ENCODE results near the gene PLEKHH3.

The PLEKHH3 gene

GRCh38 chr17:42699415-42699740 lies 22.6 kb upstream of the PLEKHH3 start:
- Histone ChIP-seq H3K27me3 (ENCODE audit: low read depth, low read length) (no peaks in the 10 kb centered on the region), H3K4me3 (ENCODE audit: low read depth in 1 of 2, low read length in 2 of 2) (no peak overlapping the region), H3K4me1 (ENCODE audit: control insufficient read depth in 1 of 2, insufficient read depth in 2 of 2, low read length in 2 of 2) (peaks cover 0 to 9% of the 10 kb centered on the region in 2 donors), H3K9me3 (ENCODE audit: control insufficient read depth in 1 of 2, low read length in 2 of 2) (no peaks in the 10 kb centered on the region), H3K36me3 (ENCODE audit: control insufficient read depth in 1 of 2, insufficient read depth in 2 of 2, low read length in 2 of 2) (peaks cover 42 to 72% of the 10 kb centered on the region in 2 donors), H3K27ac (ENCODE audit: low read length) (no peak overlapping the region)

GRCh38 chr17:42698736-42699414 lies 22.1 kb upstream of the PLEKHH3 start:
- H3K9me3 ChIP-seq (ENCODE audit: control insufficient read depth in 1 of 2, low read length in 2 of 2), result no peaks in the 10 kb centered on the region
- H3K27me3 ChIP-seq (ENCODE audit: low read depth, low read length), result no peaks in the 10 kb centered on the region
- peaks cover 39 to 69% of the 10 kb centered on the region in 2 donors for H3K36me3 ChIP-seq (ENCODE audit: control insufficient read depth in 1 of 2, insufficient read depth in 2 of 2, low read length in 2 of 2)
- H3K4me3 ChIP-seq (ENCODE audit: low read depth in 1 of 2, low read length in 2 of 2), result no peak overlapping the region
- H3K4me1 ChIP-seq (ENCODE audit: control insufficient read depth in 1 of 2, insufficient read depth in 2 of 2, low read length in 2 of 2), result peaks cover 0 to 9% of the 10 kb centered on the region in 2 donors
- no peak overlapping the region for H3K27ac ChIP-seq (ENCODE audit: low read length)

DNA sequence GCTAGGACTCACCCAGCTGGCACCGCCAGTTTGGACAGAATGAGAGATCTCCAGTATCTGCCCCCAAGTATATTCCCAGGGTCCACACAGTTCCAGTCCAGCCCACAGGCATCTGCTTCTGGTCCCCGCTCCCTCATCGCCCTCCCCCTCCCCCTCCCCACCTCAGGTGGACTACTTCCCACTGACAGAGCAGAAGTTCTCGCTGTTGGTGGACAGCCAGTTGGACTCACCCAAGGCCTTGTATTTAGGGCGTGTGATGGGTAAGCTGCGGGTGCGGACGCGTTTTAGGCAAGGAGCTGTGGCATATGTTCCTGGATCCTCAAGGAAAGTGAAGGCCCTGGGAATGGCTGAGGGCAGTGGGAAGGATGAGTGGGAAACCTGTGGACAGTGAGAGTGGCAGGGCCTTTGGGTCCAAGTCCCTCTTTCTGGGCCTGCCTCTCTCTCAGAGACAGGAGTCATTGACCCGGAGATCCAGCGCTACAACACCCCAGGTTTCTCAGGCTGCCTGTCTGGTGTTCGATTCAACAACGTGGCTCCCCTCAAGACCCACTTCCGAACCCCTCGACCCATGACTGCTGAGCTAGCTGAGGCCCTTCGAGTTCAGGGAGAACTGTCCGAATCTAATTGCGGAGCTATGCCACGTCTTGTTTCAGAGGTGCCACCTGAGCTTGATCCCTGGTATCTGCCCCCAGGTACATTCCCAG lies 20.5 kb upstream of the PLEKHH3 start:
- no peak overlapping the region for H3K27ac ChIP-seq (ENCODE audit: low read length)
- H3K36me3 ChIP-seq (ENCODE audit: control insufficient read depth in 1 of 2, insufficient read depth in 2 of 2, low read length in 2 of 2), result peaks cover 28 to 53% of the 10 kb centered on the region in 2 donors
- H3K4me3 ChIP-seq (ENCODE audit: low read depth in 1 of 2, low read length in 2 of 2), result no peak overlapping the region
- no peaks in the 10 kb centered on the region for H3K9me3 ChIP-seq (ENCODE audit: control insufficient read depth in 1 of 2, low read length in 2 of 2)
- no peaks in the 10 kb centered on the region for H3K27me3 ChIP-seq (ENCODE audit: low read depth, low read length)
- peaks cover 0 to 9% of the 10 kb centered on the region in 2 donors for H3K4me1 ChIP-seq (ENCODE audit: control insufficient read depth in 1 of 2, insufficient read depth in 2 of 2, low read length in 2 of 2)

DNA sequence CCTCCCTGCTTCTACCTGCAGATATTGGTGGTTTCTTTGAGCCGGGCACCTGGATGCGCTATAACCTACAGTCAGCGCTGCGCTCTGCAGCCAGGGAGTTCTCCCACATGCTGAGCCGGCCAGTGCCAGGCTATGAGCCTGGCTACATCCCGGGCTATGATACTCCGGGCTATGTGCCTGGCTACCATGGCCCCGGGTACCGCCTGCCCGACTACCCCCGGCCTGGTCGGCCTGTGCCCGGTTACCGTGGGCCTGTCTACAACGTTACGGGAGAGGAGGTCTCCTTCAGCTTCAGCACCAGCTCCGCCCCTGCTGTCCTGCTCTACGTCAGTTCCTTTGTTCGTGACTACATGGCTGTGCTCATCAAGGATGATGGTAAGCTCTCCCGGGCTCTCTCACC lies 18.7 kb upstream of the PLEKHH3 start:
- no peaks in the 10 kb centered on the region for H3K9me3 ChIP-seq (ENCODE audit: control insufficient read depth in 1 of 2, low read length in 2 of 2)
- no peaks in the 10 kb centered on the region for H3K27me3 ChIP-seq (ENCODE audit: low read depth, low read length)
- H3K27ac ChIP-seq (ENCODE audit: low read length), result no peak overlapping the region
- peaks cover 18 to 52% of the 10 kb centered on the region in 2 donors for H3K36me3 ChIP-seq (ENCODE audit: control insufficient read depth in 1 of 2, insufficient read depth in 2 of 2, low read length in 2 of 2)
- no peak overlapping the region for H3K4me3 ChIP-seq (ENCODE audit: low read depth in 1 of 2, low read length in 2 of 2)
- H3K4me1 ChIP-seq (ENCODE audit: control insufficient read depth in 1 of 2, insufficient read depth in 2 of 2, low read length in 2 of 2), result peaks cover 0 to 9% of the 10 kb centered on the region in 2 donors

GRCh38 chr17:42694524-42694923 lies 17.7 kb upstream of the PLEKHH3 start:
- Histone ChIP-seq H3K27me3 (ENCODE audit: low read depth, low read length) (no peaks in the 10 kb centered on the region), H3K4me3 (ENCODE audit: low read depth in 1 of 2, low read length in 2 of 2) (no peak overlapping the region), H3K4me1 (ENCODE audit: control insufficient read depth in 1 of 2, insufficient read depth in 2 of 2, low read length in 2 of 2) (peaks cover 0 to 9% of the 10 kb centered on the region in 2 donors), H3K27ac (ENCODE audit: low read length) (no peak overlapping the region), H3K9me3 (ENCODE audit: control insufficient read depth in 1 of 2, low read length in 2 of 2) (no peaks in the 10 kb centered on the region), H3K36me3 (ENCODE audit: control insufficient read depth in 1 of 2, insufficient read depth in 2 of 2, low read length in 2 of 2) (peaks cover 14 to 49% of the 10 kb centered on the region in 2 donors)

GRCh38 chr17:42692489-42692888 lies 15.7 kb upstream of the PLEKHH3 start:
- no peak overlapping the region for H3K4me3 ChIP-seq (ENCODE audit: low read depth in 1 of 2, low read length in 2 of 2)

GRCh38 chr17:42691021-42691545 lies 14.3 kb upstream of the PLEKHH3 start:
- Histone ChIP-seq H3K4me3 (ENCODE audit: low read depth in 1 of 2, low read length in 2 of 2) (no peak overlapping the region), H3K27ac (ENCODE audit: low read length) (no peak overlapping the region), H3K36me3 (ENCODE audit: control insufficient read depth in 1 of 2, insufficient read depth in 2 of 2, low read length in 2 of 2) (peaks cover 4 to 46% of the 10 kb centered on the region in 2 donors), H3K9me3 (ENCODE audit: control insufficient read depth in 1 of 2, low read length in 2 of 2) (no peaks in the 10 kb centered on the region), H3K27me3 (ENCODE audit: low read depth, low read length) (no peaks in the 10 kb centered on the region), H3K4me1 (ENCODE audit: control insufficient read depth in 1 of 2, insufficient read depth in 2 of 2, low read length in 2 of 2) (no peaks in the 10 kb centered on the region)

More at GRCh38 chr17:42692489-42692888, 15.7 kb upstream of the PLEKHH3 start:
- Histone ChIP-seq H3K27me3 (ENCODE audit: low read depth, low read length) (no peaks in the 10 kb centered on the region), H3K27ac (ENCODE audit: low read length) (no peak overlapping the region), H3K9me3 (ENCODE audit: control insufficient read depth in 1 of 2, low read length in 2 of 2) (no peaks in the 10 kb centered on the region), H3K4me1 (ENCODE audit: control insufficient read depth in 1 of 2, insufficient read depth in 2 of 2, low read length in 2 of 2) (no peaks in the 10 kb centered on the region), H3K36me3 (ENCODE audit: control insufficient read depth in 1 of 2, insufficient read depth in 2 of 2, low read length in 2 of 2) (peaks cover 7 to 50% of the 10 kb centered on the region in 2 donors)

DNA sequence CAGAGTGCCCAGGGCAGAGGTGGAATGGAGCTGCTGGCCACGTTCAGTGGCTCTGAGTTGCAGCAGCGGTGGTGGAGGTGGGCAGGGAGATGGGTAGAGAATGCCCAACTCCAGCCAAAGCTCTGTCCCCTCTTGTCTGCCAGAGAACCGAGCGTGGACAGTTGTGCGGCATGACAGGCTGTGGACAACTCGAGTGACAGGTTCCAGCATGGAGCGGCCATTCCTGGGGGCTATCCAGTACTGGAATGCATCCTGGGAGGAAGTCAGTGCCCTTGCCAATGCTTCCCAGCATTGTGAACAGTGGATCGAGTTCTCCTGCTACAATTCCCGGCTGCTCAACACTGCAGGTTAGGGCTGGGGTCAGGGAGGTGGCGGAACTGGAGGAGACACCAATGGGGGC lies 13.8 kb upstream of the PLEKHH3 start:
- H3K27ac ChIP-seq (ENCODE audit: low read length), result no peak overlapping the region
- no peak overlapping the region for H3K4me3 ChIP-seq (ENCODE audit: low read depth in 1 of 2, low read length in 2 of 2)
- no peaks in the 10 kb centered on the region for H3K9me3 ChIP-seq (ENCODE audit: control insufficient read depth in 1 of 2, low read length in 2 of 2)
- H3K4me1 ChIP-seq (ENCODE audit: control insufficient read depth in 1 of 2, insufficient read depth in 2 of 2, low read length in 2 of 2), result no peaks in the 10 kb centered on the region
- peaks cover under 1 to 42% of the 10 kb centered on the region in 2 donors for H3K36me3 ChIP-seq (ENCODE audit: control insufficient read depth in 1 of 2, insufficient read depth in 2 of 2, low read length in 2 of 2)
- no peaks in the 10 kb centered on the region for H3K27me3 ChIP-seq (ENCODE audit: low read depth, low read length)

DNA sequence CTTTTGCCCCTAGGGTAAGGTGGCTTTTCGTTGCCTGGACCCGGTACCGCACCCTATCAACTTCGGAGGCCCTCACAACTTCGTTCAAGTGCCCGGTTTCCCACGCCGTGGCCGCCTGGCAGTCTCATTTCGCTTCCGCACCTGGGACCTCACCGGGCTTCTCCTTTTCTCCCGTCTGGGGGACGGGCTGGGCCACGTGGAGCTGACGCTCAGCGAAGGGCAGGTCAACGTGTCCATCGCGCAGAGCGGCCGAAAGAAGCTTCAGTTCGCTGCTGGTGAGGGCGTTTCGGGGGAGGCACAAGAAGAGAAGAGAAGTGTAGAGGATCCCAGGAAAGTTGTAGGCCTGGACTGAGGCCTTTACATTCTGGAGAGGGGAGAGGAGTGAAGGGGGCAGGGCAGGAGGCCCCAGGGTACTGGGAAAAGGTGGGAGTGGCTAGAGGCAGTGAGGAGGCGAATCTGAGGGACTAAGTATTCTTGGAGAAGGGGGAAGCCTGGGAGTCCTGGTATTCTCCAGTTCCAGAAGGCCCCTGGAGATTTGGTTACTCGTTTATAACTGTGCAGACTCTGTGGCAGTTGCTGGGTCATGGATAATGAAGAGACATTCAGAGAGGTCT lies 11.0 kb upstream of the PLEKHH3 start:
- Histone ChIP-seq H3K9me3 (ENCODE audit: control insufficient read depth in 1 of 2, low read length in 2 of 2) (no peaks in the 10 kb centered on the region), H3K4me3 (ENCODE audit: low read depth in 1 of 2, low read length in 2 of 2) (no peak overlapping the region), H3K27ac (ENCODE audit: low read length) (no peak overlapping the region), H3K4me1 (ENCODE audit: control insufficient read depth in 1 of 2, insufficient read depth in 2 of 2, low read length in 2 of 2) (peaks cover 0 to 12% of the 10 kb centered on the region in 2 donors), H3K36me3 (ENCODE audit: control insufficient read depth in 1 of 2, insufficient read depth in 2 of 2, low read length in 2 of 2) (peaks cover 0 to 30% of the 10 kb centered on the region in 2 donors), H3K27me3 (ENCODE audit: low read depth, low read length) (no peaks in the 10 kb centered on the region)

DNA sequence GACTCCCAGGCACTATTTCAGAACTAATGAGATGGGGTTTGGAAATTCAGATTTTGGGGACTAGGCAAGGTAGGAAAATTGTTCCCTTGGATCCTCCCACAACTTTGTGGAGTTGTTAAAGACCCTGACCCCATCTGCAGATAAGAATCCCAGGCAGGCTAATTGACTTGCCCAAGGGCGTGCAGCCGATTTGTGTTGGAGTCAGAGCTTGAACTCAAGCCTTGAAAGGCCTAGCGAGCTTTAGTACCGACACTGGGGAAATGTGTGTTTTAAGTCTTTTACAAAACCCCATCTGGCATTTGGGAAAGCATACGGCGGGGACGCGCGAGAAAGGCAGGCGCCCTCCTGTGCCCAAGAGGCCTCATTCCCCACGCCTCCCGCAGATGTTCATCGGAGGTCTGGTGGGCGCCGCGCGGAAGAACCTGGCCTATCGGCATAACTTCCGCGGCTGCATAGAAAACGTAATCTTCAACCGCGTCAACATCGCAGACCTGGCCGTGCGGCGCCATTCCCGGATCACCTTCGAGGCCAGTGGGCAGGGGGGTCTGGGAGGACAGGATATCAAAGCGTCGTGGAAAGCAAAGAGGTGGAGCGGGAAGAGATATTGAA lies 9.8 kb upstream of the PLEKHH3 start:
- Histone ChIP-seq H3K27ac (ENCODE audit: low read length) (no peak overlapping the region), H3K4me1 (ENCODE audit: control insufficient read depth in 1 of 2, insufficient read depth in 2 of 2, low read length in 2 of 2) (peaks cover 5 to 24% of the 10 kb centered on the region in 2 donors), H3K4me3 (ENCODE audit: low read depth in 1 of 2, low read length in 2 of 2) (no peak overlapping the region), H3K27me3 (ENCODE audit: low read depth, low read length) (no peaks in the 10 kb centered on the region), H3K36me3 (ENCODE audit: control insufficient read depth in 1 of 2, insufficient read depth in 2 of 2, low read length in 2 of 2) (peaks cover 0 to 24% of the 10 kb centered on the region in 2 donors), H3K9me3 (ENCODE audit: control insufficient read depth in 1 of 2, low read length in 2 of 2) (no peaks in the 10 kb centered on the region)

- H3K9me3 ChIP-seq (ENCODE audit: control insufficient read depth in 1 of 2, low read length in 2 of 2), result no peaks in the 10 kb centered on the region
- no peaks in the 10 kb centered on the region for H3K27me3 ChIP-seq (ENCODE audit: low read depth, low read length)
- H3K36me3 ChIP-seq (ENCODE audit: control insufficient read depth in 1 of 2, insufficient read depth in 2 of 2, low read length in 2 of 2), result peaks cover 0 to 16% of the 10 kb centered on the region in 2 donors
- no peak overlapping the region for H3K4me3 ChIP-seq (ENCODE audit: low read depth in 1 of 2, low read length in 2 of 2)
- H3K27ac ChIP-seq (ENCODE audit: low read length), result no peak overlapping the region
- H3K4me1 ChIP-seq (ENCODE audit: control insufficient read depth in 1 of 2, insufficient read depth in 2 of 2, low read length in 2 of 2), result peaks cover 8 to 28% of the 10 kb centered on the region in 2 donors
These were observed 9.0 kb upstream of the PLEKHH3 start for GRCh38 chr17:42685831-42686230.

Measured in muscle layer of duodenum (tissue), 2 donors.